Measurements from ENCODE around the gene LANCL2. TPM values are rescaled to one million over a fixed set of nuclear protein-coding genes. Genes with fewer than 3 reads are reported as not detected.
"Not testable (repeated sequence)": the region's sequence is repeated elsewhere in the genome, so short reads cannot be mapped to it uniquely, and the experiment has no call there.

LANCL2 gene
- total RNA-seq, 1 donor from 2014 or later = 18.5 TPM

GRCh38 chr7:55396233-55396785, 31.2 kb downstream of the LANCL2 start:
- peaks cover 22% of the 10 kb centered on the region for H3K36me3 Mint-ChIP-seq
- no peak overlapping the region for H3K27ac Mint-ChIP-seq
- no peak overlapping the region for H3K4me3 Mint-ChIP-seq
- H3K9me3 Mint-ChIP-seq = no peaks in the 10 kb centered on the region
- H3K27me3 Mint-ChIP-seq (ENCODE audit: low read depth) = no peaks in the 10 kb centered on the region
- peaks cover 4% of the 10 kb centered on the region for H3K4me1 Mint-ChIP-seq
- TF ChIP-seq CTCF (IDR thresholded peaks at IDR 0.05; ENCODE audit: unreplicated experiment) = no peak
- DNase-seq (ENCODE audit: low spot score in 2 of 2, unreplicated experiment in 2 of 2) = no peak

GRCh38 chr7:55397617-55398016, 32.5 kb downstream of the LANCL2 start:
- peaks cover 16% of the 10 kb centered on the region for H3K36me3 Mint-ChIP-seq
- H3K4me3 Mint-ChIP-seq = no peak overlapping the region
- H3K9me3 Mint-ChIP-seq = no peaks in the 10 kb centered on the region
- no peak overlapping the region for H3K27ac Mint-ChIP-seq
- TF ChIP-seq CTCF (IDR thresholded peaks at IDR 0.05; ENCODE audit: unreplicated experiment) = no peak
- H3K27me3 Mint-ChIP-seq (ENCODE audit: low read depth) = no peaks in the 10 kb centered on the region
- no peak for DNase-seq (ENCODE audit: low spot score in 2 of 2, unreplicated experiment in 2 of 2)
- H3K4me1 Mint-ChIP-seq = peaks cover 4% of the 10 kb centered on the region

GRCh38 chr7:55400191-55400590, 35.1 kb downstream of the LANCL2 start:
- Mint-ChIP-seq H3K36me3 (peaks cover 25% of the 10 kb centered on the region), H3K27me3 (ENCODE audit: low read depth) (no peaks in the 10 kb centered on the region), H3K4me1 (peaks cover 4% of the 10 kb centered on the region), H3K4me3 (no peak overlapping the region), H3K9me3 (no peaks in the 10 kb centered on the region), H3K27ac (no peak overlapping the region)
- TF ChIP-seq CTCF (IDR thresholded peaks at IDR 0.05; ENCODE audit: unreplicated experiment) = no peak
- DNase-seq (ENCODE audit: low spot score in 2 of 2, unreplicated experiment in 2 of 2) = no peak

- H3K4me3 Mint-ChIP-seq; H3K9me3 Mint-ChIP-seq; H3K27me3 Mint-ChIP-seq (ENCODE audit: low read depth); DNase-seq (ENCODE audit: low spot score in 2 of 2, unreplicated experiment in 2 of 2); H3K4me1 Mint-ChIP-seq; H3K27ac Mint-ChIP-seq: not testable (repeated sequence)
- H3K36me3 Mint-ChIP-seq = peaks cover 28% of the 10 kb centered on the region
Observed at GRCh38 chr7:55402506-55402905, 37.4 kb downstream of the LANCL2 start.

- Mint-ChIP-seq H3K4me3 (no peak overlapping the region), H3K27ac (no peak overlapping the region), H3K27me3 (ENCODE audit: low read depth) (no peaks in the 10 kb centered on the region), H3K36me3 (peaks cover 24% of the 10 kb centered on the region), H3K9me3 (no peaks in the 10 kb centered on the region), H3K4me1 (no peaks in the 10 kb centered on the region)
- no peak for TF ChIP-seq CTCF (IDR thresholded peaks at IDR 0.05; ENCODE audit: unreplicated experiment)
- no peak for DNase-seq (ENCODE audit: low spot score in 2 of 2, unreplicated experiment in 2 of 2)
Observed at GRCh38 chr7:55405856-55406541, 40.9 kb downstream of the LANCL2 start.

- no peak for DNase-seq (ENCODE audit: low spot score in 2 of 2, unreplicated experiment in 2 of 2)
- no peak for TF ChIP-seq CTCF (IDR thresholded peaks at IDR 0.05; ENCODE audit: unreplicated experiment)
- Mint-ChIP-seq H3K4me3 (no peak overlapping the region), H3K4me1 (no peaks in the 10 kb centered on the region), H3K36me3 (peaks cover 17% of the 10 kb centered on the region), H3K27me3 (ENCODE audit: low read depth) (no peaks in the 10 kb centered on the region), H3K27ac (no peak overlapping the region), H3K9me3 (no peaks in the 10 kb centered on the region)
Observed at GRCh38 chr7:55409482-55410225, 44.5 kb downstream of the LANCL2 start.

Measured in mesothelial cell of epicardium (in vitro differentiated cells).